Activated CD4-positive, alpha-beta T cell treated with anti-CD3 and anti-CD28 coated beads, Interleukin-2, amount 50 U/mL, for 24 hours (primary cell): ENCODE measurements around the gene CCNI.
"Not testable (repeated sequence)": the region's sequence is repeated elsewhere in the genome, so short reads cannot be mapped to it uniquely, and the experiment has no call there.

Source experiments
- DNase-seq, 2 donors: peaks; one replicate each; pipeline ENCODE4 v3.0.0-alpha.2; 2020; ENCODE audit warnings: low read depth in 1 of 2, low spot score in 1 of 2

Gene CCNI

GRCh38 chr4:77040854-77041725 is 34.7 kb downstream of the CCNI start:
- DNase-seq = no peak

DNA sequence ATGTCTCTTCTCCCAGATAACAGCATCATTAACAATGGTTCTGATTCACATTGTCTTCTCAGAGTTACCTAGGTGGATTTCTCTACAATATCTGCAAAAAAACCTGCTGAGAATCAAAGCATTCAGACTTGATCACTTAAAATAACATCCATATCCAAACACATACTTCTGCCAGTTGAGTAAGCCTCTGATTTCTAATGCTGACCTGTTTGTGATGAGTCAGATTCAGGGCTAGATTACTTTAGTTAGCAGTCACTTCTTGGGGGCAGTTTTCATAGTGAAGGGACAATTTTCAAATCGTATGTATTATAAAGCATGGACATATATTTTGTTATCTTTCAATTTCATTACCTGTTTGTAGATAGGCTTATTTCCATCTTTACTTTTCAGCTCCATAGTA is 35.5 kb downstream of the CCNI start:
- no peak for DNase-seq

DNA sequence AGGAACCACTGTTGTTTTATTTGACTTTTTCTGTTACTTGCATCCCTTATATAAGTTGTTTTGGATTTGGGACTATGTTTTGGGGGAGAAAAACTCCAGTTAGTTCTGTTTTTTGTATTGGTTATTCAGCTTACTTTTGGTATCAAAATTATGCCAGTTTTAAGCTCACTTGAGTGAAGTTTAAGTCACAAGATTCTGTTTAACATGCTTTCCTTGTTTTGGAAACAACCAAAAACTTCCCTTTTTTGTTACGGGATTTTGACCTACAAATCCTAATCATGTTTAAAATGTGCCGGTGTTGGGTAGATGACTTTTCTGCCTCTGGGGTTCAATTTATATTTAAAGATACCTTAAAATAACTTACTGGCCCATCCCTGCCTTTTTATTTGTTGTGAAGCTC is 36.0 kb downstream of the CCNI start:
- no peak for DNase-seq

DNA sequence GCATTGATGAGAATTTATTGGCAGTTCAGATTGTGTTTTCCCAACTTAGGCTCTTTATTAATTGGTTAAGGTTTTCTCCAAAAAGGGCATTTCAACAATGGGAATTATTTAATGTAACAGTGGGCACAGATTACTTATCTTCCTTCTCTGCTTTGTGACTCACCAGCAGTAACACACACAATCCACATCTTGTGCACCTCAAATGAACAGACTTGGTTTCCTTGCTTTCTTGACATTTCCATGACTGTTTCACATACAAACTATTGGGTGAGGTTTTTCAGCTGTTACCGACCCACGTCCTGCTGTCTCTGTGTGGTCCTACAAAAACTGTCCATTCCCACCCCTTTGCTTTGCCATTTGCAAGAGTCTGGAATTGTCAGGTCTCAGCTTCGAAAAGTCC is 38.1 kb downstream of the CCNI start:
- no peak for DNase-seq

DNA sequence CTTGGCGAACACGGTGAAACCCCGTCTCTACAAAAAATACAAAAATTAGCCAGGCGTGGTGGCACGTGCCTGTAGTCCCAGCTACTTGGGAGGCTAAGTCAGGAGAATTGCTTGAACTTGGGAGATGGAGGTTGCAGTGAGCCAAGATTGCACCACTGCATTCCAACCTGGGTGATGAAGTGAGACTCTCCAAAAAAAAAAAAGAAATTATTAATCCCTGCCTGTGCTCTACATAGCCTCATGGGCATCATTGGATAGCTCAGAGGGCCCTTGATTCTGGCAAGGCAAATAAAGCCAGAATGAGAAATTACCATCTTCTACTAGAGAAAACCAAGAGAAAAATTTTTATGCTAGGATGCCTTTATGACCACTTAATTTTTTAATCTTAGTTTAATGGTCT is 38.6 kb downstream of the CCNI start:
- DNase-seq = not testable (repeated sequence)

GRCh38 chr4:77036206-77036605 is 39.6 kb downstream of the CCNI start:
- no peak for DNase-seq

DNA sequence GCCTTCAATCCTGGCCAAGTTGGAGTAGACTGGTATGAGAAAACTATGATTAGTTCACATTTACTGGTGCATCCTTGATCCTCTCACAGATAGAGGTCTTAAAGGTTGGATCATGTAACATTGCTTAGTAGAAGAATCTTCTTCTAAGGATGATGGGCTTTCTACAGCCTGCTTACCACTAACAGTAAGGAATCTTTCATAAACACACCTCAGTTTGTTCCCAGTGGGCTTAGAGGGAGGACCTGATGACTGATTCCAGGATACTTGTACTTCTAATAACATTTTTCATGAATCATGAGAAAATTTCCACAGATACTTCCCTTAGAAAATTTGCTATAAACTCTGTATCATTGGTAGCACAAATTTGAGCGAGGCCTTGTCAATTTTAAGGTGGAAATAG is 40.6 kb downstream of the CCNI start:
- DNase-seq = no peak

DNA sequence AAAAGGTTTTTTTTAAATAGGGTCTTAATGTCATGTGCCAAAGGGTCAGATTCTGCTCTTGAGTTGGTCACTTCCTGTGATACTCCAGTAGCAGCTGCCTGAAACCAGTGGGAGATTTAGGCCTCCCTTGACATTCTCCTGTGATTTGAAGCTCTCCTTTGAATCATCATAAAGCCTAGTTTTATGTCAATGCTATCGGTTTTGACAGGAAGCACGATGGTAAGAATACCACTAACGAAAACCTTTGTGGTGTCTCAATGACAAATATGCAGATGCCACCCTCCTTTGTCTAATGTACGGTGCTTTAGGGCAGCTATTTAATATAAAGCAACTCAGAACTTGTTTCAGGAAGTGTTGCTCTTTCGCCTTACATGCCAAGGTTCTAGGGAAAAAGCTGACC is 44.2 kb downstream of the CCNI start:
- DNase-seq = peak in 1 of 2 donors; percentile 31

DNA sequence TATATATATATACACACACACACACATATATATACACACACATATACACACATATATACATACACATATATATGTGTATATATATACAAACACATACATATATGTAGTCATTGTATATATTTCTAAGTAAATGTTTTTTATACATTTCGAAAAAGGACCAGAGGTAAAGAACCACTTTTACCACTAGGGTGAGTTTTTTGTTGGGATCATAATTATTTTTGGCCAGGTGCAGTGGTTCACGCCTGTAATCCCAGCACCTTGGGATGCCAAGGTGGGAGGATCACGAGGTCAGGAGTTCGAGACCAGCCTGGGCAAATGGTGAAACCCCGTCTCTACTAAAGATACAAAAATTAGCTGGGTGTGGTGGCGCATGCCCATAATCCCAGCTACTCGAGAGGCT is 46.0 kb downstream of the CCNI start:
- DNase-seq = not testable (repeated sequence)

DNA sequence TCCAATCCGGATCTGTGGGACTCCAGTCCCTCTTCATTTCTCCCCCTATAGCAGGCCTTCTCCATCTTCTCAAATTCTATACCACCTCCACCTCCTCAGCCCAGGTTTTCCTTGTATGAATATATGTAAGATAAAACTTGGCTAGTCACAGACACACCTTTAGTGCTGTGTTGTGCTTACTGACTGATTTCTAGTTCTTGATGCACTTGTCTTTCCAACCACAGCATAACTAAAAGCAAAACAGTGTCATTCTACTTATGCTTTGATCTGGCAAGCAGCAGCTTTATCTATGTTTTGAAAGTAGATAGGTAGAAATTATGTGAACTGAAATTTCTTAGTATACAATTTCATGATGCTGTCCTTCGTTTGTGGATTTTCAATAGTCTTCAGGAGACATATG is 47.5 kb downstream of the CCNI start:
- DNase-seq = peak in 1 of 2 donors; percentile 18

GRCh38 chr4:77026322-77026704 is 49.5 kb downstream of the CCNI start:
- no peak for DNase-seq

DNA sequence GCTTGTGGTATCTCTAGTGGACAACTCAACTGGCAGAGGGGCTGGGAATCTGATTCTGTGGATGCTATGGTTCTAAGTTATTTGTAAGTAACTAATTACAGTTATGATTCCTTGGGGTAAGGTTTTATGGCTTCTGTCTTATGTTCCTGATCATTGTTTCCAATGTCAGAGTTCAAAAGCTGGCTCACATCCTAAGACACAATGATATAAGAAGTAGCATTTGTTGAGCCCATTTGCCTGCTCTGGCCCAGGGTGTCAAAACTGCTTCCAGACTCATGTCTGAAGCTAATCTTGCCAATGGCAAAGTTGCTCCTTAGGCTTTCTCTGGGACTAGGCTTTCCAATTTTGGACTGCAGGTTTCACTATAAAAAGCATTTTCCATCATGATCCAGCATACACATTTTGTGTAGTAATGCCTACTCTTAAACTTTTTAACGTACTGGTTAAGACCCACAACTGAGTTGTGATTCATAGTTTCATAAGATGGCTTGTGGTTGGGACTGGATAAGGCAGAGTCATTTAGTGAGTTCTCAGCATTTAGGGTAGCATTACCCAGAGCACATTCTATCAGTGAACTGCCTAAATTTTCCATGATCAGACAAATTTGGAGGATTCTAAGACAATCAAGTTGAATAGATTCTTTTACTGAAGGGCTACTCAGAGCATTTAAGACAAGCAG is 50.0 kb downstream of the CCNI start:
- DNase-seq = peak in 1 of 2 donors; percentile 27

- DNase-seq = no peak
Observed at GRCh38 chr4:77023920-77024319, 51.9 kb downstream of the CCNI start.

DNA sequence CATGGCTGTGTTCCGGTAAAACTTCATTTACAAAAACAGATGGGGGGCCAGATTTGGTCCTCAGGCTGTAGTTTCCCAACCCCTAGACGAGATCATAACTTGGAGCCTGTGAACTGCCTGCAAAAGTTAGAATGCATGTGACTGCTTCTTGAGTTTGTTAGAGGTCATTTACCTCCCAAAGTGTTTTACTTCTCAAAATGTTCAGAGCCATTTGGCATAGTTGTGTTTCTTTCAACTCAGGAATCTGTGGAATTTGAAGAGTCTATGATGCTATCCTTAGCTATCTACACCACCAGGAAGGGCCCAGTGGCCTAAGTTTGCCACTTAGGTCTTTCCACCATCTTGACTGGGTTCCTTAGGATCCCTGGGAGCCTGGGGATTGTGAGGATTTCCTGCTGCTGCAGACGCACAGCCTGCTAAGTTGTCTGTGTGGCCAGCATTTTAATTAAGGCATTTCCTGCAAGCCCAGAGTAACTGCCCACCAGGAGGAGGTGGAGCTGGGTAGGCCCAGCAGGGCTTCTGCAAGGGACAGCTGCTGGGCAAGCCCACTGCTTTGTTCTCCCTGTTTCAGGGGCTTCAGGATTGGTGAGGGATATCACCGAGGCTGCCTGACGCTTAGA is 53.1 kb downstream of the CCNI start:
- no peak for DNase-seq

DNA sequence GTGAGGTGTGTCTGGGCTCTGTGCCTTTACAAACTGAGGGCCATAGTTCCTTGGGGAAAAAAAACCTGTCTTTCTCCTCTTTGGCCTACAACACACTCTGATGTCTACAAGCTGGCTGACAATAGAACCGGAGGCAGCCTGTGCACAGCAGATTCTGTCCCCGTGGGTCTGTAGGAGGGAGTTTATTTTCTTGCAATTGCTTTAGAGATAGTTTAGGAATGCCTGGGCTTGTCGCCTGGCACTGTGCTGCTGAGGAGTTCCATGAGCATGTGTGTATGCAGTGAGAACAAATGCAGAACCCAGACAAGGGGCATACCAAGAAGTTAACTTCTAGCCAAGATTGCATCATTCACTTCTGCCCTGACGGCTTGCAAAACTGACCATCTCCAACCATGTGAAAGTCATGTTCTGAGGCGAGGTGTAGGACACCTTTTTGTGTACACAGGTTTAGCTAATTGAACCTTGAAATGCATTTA is 54.1 kb downstream of the CCNI start:
- no peak for DNase-seq

GRCh38 chr4:77020017-77020416 is 55.8 kb downstream of the CCNI start:
- DNase-seq = no peak

DNA sequence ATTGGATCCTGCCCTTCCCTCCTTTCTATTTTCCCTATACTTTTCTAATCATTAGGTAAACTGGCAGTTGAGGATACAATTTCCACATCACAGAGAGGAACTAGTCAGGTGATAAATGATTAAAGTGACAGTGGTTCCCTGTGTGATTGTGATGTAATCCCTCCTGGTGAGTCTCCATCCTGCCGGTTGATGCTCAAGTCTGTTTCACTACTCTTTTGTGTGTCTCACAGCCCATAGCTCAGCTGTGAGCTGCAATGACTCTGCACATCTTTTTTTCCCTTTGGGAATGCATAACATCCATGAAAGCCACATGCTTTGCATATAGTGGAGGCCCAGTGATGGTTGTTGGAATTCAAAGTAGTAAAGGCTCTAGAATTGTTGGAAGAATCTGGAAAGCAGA is 60.4 kb downstream of the CCNI start:
- DNase-seq = no peak

- DNase-seq = no peak
Observed at GRCh38 chr4:77014256-77014655, 61.5 kb downstream of the CCNI start.

GRCh38 chr4:77012726-77013125 is 63.1 kb downstream of the CCNI start:
- no peak for DNase-seq

DNA sequence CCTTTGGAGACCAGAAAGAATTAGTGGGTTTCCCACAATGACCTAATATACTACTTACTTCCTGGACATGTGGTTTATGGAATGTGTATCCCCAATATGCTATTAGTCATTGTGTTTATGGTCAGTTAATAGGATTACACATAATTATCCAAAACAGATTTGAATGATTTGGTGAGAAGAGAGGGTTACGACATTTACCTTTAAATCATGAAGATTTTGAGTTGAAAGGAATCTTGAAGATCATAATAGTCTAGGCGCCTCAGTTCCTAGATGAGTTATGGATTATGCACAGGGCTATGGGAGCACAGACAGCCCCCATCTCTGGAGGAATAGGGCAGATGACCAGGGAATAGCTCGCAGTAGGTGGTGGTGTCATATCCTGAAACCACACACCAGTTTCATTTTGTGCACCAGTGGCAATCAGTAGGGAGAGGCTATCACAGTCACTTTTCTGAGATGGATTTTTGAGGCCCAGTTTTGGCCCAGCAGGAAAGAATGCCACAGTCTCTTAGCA is 64.9 kb downstream of the CCNI start:
- DNase-seq = no peak

DNA sequence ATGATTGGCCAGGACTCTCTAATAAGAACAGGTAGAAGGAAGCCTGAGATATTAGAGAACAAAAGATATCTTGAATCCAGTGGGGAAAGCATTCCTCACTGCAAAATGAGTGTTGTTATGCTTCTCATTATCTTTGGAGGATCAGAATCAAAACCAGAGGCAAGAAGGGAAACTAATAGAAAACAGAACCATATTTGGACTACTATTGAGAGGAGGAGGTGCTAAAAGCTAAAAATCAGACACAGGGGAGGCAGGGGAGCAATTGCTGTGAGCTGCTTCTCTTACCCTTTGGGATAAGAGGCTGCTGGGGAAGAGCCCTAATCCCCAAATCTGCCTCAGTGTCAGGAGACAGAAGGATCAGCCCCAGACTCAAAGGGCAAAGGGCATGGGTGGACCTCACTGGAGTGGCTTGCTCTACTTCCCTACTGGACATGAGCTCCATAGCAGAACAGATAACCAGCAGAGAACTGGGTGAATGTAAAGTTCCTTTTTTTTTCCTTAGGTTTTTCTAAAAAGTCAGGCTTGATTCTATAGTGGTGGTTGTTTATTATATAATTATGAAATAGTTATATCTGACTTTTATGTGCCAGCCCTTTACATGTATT is 66.2 kb downstream of the CCNI start:
- no peak for DNase-seq
